PC-3 (cell line): ENCODE measurements around the gene ZNF629. TPM values are rescaled to one million over a fixed set of nuclear protein-coding genes. Genes with fewer than 3 reads are reported as not detected.

Experiments
- ATAC-seq: fragments of 200-7000 bp; cut with Tn5 transposase; 2 replicates; pipeline ENCODE4 v1.9.1; 2020; ENCODE audit warnings: mild to moderate bottlenecking, moderate library complexity
- BruUV-seq: library from RNA; stranded (reverse); fragments of 400-500 nt; replicated peaks from 2 replicates; lab custom pipeline; 2021; lab: Mats Ljungman, UMichigan
- CTCF ChIA-PET: fragments of 300-600 bp; sonication (Branson Sonifier 250); formaldehyde crosslinking; loops from one replicate; lab custom pipeline; 2022; ENCODE audit warnings: antibody characterized with exemption; lab: Charles Lee
- POLR2A ChIA-PET: fragments of 300-600 bp; sonication (Branson Sonifier 250); formaldehyde crosslinking; loops from one replicate; lab custom pipeline; 2022; ENCODE audit warnings: antibody characterized with exemption; ENCODE audit not compliant: unreplicated experiment; lab: Charles Lee
- DNase-seq: peaks from one replicate; pipeline ENCODE4 v3.0.0-alpha.2; 2015
- H2AFZ ChIP-seq: fragments of 300-600 bp; sonication (generic); 2 replicates; pipeline ENCODE4 v1.6.0; 2016; ENCODE audit warnings: antibody characterized with exemption, low read length
- H3F3A ChIP-seq: fragments of 300-600 bp; sonication (generic); one replicate; pipeline ENCODE4 v1.6.0; 2017; ENCODE audit warnings: antibody characterized with exemption, low read length, control low read depth, mild to moderate bottlenecking; ENCODE audit not compliant: unreplicated experiment
- H3K27ac ChIP-seq: fragments of 300-600 bp; sonication (generic); 2 replicates; pipeline ENCODE4 v1.5.1; 2016; ENCODE audit warnings: mild to moderate bottlenecking, low read length
- H3K27me3 ChIP-seq: fragments of 300-600 bp; sonication (generic); 2 replicates; pipeline ENCODE4 v1.6.1; 2016; ENCODE audit warnings: low read length, mixed read lengths
- H3K36me3 ChIP-seq: fragments of 300-600 bp; sonication (generic); 2 replicates; pipeline ENCODE4 v1.6.1; 2016; ENCODE audit warnings: low read depth, mixed run types, low read length, mixed read lengths
- H3K4me1 ChIP-seq: fragments of 300-600 bp; sonication (generic); 2 replicates; pipeline ENCODE4 v1.5.1; 2016; ENCODE audit warnings: low read length; ENCODE audit not compliant: insufficient read depth
- H3K4me2 ChIP-seq: fragments of 300-600 bp; sonication (generic); 2 replicates; pipeline ENCODE4 v1.6.0; 2016; ENCODE audit warnings: low read length
- H3K4me3 ChIP-seq: fragments of 300-600 bp; sonication (generic); 2 replicates; pipeline ENCODE4 v1.5.1; 2016; ENCODE audit warnings: mild to moderate bottlenecking, low read length, mixed read lengths
- H3K79me2 ChIP-seq: fragments of 300-600 bp; sonication (generic); 2 replicates; pipeline ENCODE4 v1.6.1; 2017; ENCODE audit warnings: low read length, mixed read lengths
- H3K9ac ChIP-seq: fragments of 300-600 bp; sonication (generic); 2 replicates; pipeline ENCODE4 v1.6.0; 2016; ENCODE audit warnings: mild to moderate bottlenecking, low read length
- H3K9me2 ChIP-seq: fragments of 300-600 bp; sonication (generic); replicated peaks from 2 replicates; pipeline ENCODE4 v1.6.1; 2016; ENCODE audit warnings: mixed run types, low read length, mixed read lengths
- H3K9me3 ChIP-seq: fragments of 300-600 bp; sonication (generic); 2 replicates; pipeline ENCODE4 v1.6.1; 2016; ENCODE audit warnings: low read length, mixed read lengths
- H4K20me1 ChIP-seq: fragments of 300-600 bp; sonication (generic); 2 replicates; pipeline ENCODE4 v1.6.1; 2016; ENCODE audit warnings: low read length, mixed read lengths
- CTCF ChIP-seq: fragments of 300-600 bp; sonication (generic); conservative IDR thresholded peaks from 2 replicates; pipeline ENCODE4 v1.5.1; 2017; ENCODE audit warnings: antibody characterized with exemption, low read depth, mild to moderate bottlenecking, low read length
- EZH2 ChIP-seq: fragments of 300-600 bp; sonication (generic); IDR thresholded peaks from one replicate; pipeline ENCODE4 v1.6.1; 2017; ENCODE audit warnings: antibody characterized with exemption, mild to moderate bottlenecking, low read length; ENCODE audit not compliant: unreplicated experiment
- EZH2phosphoT487 ChIP-seq: fragments of 300-600 bp; sonication (generic); IDR thresholded peaks from 2 replicates; pipeline ENCODE4 v1.6.1; 2018; ENCODE audit warnings: mild to moderate bottlenecking, antibody characterized with exemption, low read length, borderline replicate concordance
- intact Hi-C: fragments of 100-400 bp; cut with micrococcal nuclease; formaldehyde crosslinking; loops from 2 replicates; pipeline ENCODE4 v1.9.0; 2023
- total RNA-seq: library from RNA; depleted of rRNA; stranded (reverse); fragments of >200 nt; gene quantifications from 2 replicates; pipeline ENCODE4 v1.2.3, GENCODE V29; 2014

The ZNF629 gene
- total RNA-seq, 1 experiment from 2014 or later, result 7.8 TPM

GRCh38 chr16:30808146-30808545, 21.1 kb upstream of the ZNF629 start:
- H4K20me1 ChIP-seq, result no peaks in the 10 kb centered on the region
- H3K27ac ChIP-seq, result no peak overlapping the region
- intact Hi-C loops, result no loop called here
- H3K4me1 ChIP-seq, result peaks cover 10% of the 10 kb centered on the region
- H3K9ac ChIP-seq, result no peak overlapping the region
- no peak overlapping the region for H2AFZ ChIP-seq
- no TSS peak for BruUV-seq
- ChIA-PET CTCF (no interaction called here), POLR2A (no interaction called here)
- H3K27me3 ChIP-seq, result no peaks in the 10 kb centered on the region
- no peaks in the 10 kb centered on the region for H3K36me3 ChIP-seq
- DNase-seq (no peak), ATAC-seq (no peak)
- H3K79me2 ChIP-seq, result no peaks in the 10 kb centered on the region
- H3K4me3 ChIP-seq, result no peak overlapping the region
- no peaks in the 10 kb centered on the region for H3K9me2 ChIP-seq
- no peaks in the 10 kb centered on the region for H3F3A ChIP-seq
- TF ChIP-seq CTCF, result no peak
- TF ChIP-seq EZH2phosphoT487, result no peak
- no peak for TF ChIP-seq EZH2
- no peak overlapping the region for H3K4me2 ChIP-seq
- no peaks in the 10 kb centered on the region for H3K9me3 ChIP-seq

- peaks cover 10% of the 10 kb centered on the region for H3K4me1 ChIP-seq
- no peaks in the 10 kb centered on the region for H3K9me3 ChIP-seq
- no peaks in the 10 kb centered on the region for H3F3A ChIP-seq
- peak overlapping the region; percentile 82 for H3K4me3 ChIP-seq
- ChIA-PET CTCF (interaction anchor here (0.8 kb wide), 2 partner anchors 9 to 18 kb away, joined by 3 to 4 read pairs; partner anchors contain the start of gene ZNF629), POLR2A (no interaction called here)
- H3K4me2 ChIP-seq, result peak overlapping the region; percentile 98
- no TSS peak for BruUV-seq
- peak overlapping the region; percentile 94 for H3K9ac ChIP-seq
- ATAC-seq, result peak; percentile 96
- no peak for TF ChIP-seq EZH2phosphoT487
- no peak for TF ChIP-seq EZH2
- no peak for TF ChIP-seq CTCF
- H4K20me1 ChIP-seq, result no peaks in the 10 kb centered on the region
- H3K27ac ChIP-seq, result peak overlapping the region; percentile 32; the same call in 1 of the 2 replicates
- intact Hi-C loops, result loop anchor here (1.0 kb wide), 1 partner anchor 18 kb away; the partner anchor contains the start of gene ZNF629
- H3K36me3 ChIP-seq, result no peaks in the 10 kb centered on the region
- no peaks in the 10 kb centered on the region for H3K27me3 ChIP-seq
- DNase-seq, result peak; percentile 71
- H3K9me2 ChIP-seq, result no peaks in the 10 kb centered on the region
- H2AFZ ChIP-seq, result peak overlapping the region; percentile 88
- H3K79me2 ChIP-seq, result no peaks in the 10 kb centered on the region
These were observed 18.6 kb upstream of the ZNF629 start for GRCh38 chr16:30805370-30806169.

- TF ChIP-seq EZH2phosphoT487, result no peak
- no peak for TF ChIP-seq EZH2
- TF ChIP-seq CTCF, result no peak
- Histone ChIP-seq H3K4me1 (peaks cover 10% of the 10 kb centered on the region), H3F3A (no peaks in the 10 kb centered on the region), H3K9ac (peak overlapping the region; percentile 94), H4K20me1 (no peaks in the 10 kb centered on the region), H3K9me2 (no peaks in the 10 kb centered on the region), H2AFZ (peak overlapping the region; percentile 88), H3K79me2 (no peaks in the 10 kb centered on the region), H3K27me3 (no peaks in the 10 kb centered on the region), H3K4me2 (peak overlapping the region; percentile 98), H3K27ac (no peak overlapping the region; the same call in 1 of the 2 replicates), H3K9me3 (no peaks in the 10 kb centered on the region), H3K4me3 (peak overlapping the region; percentile 82), H3K36me3 (no peaks in the 10 kb centered on the region)
- intact Hi-C loops, result loop anchor here (1.0 kb wide), 1 partner anchor 18 kb away; the partner anchor contains the start of gene ZNF629
- CTCF ChIA-PET, result interaction anchor here (0.8 kb wide), 1 partner anchor 10 kb away, joined by 3 read pairs; no protein-coding TSS in a partner anchor
- no peak for DNase-seq
- BruUV-seq, result TSS peak; percentile 90
- POLR2A ChIA-PET, result no interaction called here
- no peak; the same call in 1 of the 2 replicates for ATAC-seq
These were observed 18.0 kb upstream of the ZNF629 start for GRCh38 chr16:30805056-30805369.
